Stimulated activated CD4-positive, alpha-beta T cell treated with anti-CD3 and anti-CD28 coated beads, Interleukin-15, amount 100 ng/mL, for 48 hours (primary cell): ENCODE measurements around the gene SRRM5.
"Not testable (repeated sequence)": the region's sequence is repeated elsewhere in the genome, so short reads cannot be mapped to it uniquely, and the experiment has no call there.

Experiments
- DNase-seq, 2 donors: peaks; one replicate each; pipeline ENCODE4 v3.0.0-alpha.2; 2020; ENCODE audit warnings: low read depth in 2 of 2

SRRM5 gene, protein sequence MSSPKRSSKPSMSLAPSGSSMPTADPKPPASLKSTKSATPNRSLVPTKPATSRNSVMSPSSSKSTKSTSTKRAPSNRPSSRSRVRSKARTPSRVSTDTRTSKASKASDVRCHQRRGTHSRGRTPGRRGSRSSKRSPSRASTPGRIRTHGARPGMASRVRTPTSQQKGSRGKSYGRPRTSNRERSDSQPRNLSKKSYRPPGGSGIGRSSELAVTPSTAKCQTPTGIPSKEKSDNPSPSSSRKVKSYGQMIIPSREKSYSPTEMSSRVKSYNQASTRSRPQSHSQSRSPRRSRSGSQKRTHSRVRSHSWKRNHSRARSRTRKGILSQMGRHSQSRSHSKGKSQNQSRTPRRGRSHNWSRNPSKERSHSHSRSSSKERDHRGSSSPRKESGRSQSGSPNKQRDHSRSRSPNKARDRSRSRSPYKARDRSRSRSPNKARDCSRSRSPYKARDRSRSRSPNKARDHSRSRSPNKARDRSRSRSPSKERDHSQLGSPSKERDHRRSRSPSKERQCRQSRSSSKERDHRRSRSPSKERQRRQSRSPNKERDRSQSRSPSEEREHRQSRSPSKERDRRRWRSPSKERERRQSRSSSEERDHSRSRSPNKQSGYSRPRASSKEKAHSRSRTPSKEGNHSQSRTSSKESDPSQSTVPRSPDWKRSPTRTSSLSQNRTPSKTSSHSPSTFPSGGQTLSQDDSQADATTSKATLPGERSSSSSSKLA

DNA sequence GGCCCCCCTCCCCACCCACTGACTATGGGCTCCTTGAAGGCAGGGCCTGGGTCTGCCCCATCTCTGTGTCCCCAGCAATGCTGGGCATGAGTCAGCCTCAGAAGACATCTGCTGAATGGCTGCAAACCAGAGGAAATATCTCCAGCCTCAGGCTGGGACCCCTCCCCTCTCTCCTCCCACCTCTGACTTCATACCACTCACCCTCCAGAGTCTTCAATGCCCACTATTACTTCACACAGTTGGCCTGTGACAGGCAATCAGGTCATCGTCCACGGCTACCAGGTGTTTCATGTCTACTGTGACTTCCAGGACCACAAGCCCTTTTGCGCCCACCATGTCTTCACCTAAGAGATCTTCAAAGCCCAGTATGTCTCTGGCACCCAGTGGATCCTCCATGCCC, at the start of gene SRRM5:
Gene SRRM5 (plus strand): TSS at position 301 of the 400 bp plus-strand sequence. CDS start 34 bp downstream, at position 335.
- no peak for DNase-seq

DNA sequence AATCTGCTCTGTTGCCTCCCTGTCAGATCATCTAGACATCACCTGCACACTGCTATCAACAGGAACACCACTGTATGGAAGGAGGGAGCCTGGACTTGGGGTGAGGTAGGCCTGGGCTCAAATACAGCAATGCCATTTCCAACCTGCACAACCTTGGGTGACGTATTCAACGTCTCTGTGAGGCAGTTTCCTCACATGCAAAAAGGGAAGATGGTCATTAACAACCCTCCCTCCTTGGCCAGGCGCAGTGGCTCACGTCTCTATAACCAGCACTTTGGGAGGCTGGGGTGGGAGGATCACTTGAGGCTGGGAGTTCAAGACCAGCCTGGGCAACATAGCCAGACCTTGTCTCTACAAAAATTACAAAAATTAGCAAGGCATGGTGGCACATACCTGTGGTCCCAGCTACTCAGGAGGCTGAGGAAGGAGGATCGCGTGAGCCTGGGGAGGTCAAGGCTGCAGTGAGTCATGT, 49.6 kb upstream of the SRRM5 start:
- peak in 1 of 2 donors; percentile 49 for DNase-seq

DNA sequence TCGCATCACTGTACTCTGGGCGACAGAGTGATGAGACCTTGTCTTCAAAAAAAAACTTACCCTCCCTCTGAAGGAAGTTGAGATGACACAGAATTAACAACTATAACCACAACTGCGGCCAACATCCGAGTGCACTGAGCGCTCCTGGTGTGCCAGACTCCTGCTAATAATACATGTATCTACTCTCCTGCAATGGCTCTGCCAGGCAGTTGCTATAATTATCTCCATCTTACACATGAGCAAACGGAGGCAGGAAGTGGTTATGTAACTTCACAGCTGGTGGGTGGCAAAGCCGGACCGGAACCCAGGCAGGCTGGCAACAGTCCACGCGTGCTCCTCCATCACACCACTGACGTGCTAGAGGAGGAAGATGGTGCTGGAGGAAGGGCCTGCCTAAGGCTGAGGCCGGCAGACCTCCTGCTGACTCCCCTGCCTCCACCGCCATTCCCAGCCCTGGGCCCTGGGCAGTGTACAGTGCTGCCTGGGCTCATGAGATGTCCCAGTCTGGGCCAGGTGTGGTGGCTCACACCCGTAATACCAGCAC, 49.1 kb upstream of the SRRM5 start:
- peak in 1 of 2 donors; percentile 43 for DNase-seq

DNA sequence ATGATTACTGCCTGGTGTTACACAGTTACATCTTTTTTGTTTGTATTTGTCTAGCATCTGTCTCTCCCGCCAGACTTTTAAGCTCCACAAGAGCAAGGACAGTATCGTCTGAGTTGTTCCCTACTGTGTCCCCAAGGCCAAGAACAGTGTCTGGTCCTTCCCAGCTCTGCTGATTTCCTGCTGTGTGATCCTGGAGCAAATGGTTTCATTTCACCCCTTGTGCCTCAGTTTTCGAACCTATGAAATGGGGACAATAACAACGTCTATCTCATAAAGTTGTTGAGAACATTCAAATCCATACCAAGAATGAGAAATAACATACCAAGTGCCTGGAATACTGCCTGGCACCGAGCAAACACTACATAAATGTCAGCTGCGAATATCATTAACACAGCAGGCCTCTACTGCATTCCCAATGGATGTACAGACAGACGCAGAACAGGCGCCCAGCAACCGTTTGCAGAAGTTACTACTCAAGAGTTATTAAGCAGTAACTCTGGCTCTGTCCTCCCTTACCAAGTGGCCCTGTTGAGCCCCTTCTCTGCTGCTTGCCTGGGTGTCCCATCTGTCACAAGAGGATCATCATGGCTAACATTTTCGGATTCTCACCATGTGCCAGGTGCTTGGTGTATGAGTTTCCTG, 48.0 kb upstream of the SRRM5 start:
- no peak for DNase-seq

DNA sequence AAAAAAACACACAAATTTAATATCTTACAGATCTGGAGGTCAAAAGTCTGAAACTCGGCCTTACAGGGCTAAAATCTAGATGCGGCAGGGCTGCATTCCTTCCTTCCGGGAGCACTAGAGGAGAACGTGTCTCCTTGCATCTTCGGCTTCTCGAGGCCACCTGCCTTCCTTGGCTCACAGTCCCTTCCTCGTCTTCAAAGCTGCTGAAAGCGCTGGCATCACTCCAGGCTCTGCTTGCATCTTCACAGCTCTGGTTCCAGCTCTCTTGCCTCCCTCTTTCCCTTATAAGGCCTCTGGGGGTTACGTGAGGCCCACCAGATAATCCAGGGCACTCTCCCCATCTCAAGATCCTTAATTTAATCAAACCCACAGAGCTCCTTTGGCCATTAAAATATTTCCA, 47.1 kb upstream of the SRRM5 start:
- no peak for DNase-seq

DNA sequence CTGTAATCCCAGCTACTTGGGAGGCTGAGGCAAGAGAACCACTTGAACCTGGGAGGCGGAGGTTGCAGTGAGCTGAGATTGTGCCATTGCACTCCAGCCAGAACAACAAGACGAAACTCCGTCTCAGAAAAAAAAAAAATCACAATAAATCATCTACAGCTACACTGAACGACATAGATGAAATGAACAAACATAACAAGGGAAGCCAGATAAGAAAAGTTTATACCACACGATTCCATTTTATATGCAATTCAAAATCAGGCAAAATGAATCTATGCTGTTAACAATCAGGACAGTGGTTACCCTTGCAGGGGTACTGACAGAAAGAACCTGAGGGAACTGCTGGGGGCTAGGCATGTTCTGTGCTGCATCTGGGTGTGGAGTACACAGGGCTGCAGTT, 42.2 kb upstream of the SRRM5 start:
- DNase-seq: no peak

DNA sequence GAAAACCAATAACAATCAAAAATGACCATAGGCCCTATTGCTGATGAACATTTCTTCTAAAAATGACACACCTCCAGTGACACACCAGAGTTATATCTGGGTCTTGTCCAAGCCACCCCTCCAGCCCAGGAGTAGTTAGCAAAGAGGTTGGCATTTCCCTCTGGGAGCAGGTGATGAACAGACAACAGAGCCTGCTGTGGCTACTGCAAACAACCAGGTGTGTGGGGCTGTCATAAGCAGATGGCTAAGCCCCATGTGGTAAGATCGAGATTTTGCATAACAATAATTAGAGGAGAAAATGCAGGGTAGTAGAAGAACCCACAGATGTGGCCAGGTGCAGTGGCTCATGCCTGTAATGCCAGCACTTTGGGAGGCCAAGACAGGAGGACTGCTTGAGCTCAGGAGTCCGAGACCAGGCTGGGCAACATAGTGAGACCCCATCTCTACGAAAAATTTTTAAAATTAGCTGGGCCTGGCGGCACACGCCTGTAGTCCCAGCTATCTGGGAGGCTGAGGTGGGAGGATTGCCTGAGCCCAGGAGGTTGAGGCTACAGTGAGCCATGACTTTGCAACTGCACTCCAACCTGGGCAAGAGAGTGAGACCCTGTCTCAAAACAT, 41.6 kb upstream of the SRRM5 start:
- DNase-seq: no peak

DNA sequence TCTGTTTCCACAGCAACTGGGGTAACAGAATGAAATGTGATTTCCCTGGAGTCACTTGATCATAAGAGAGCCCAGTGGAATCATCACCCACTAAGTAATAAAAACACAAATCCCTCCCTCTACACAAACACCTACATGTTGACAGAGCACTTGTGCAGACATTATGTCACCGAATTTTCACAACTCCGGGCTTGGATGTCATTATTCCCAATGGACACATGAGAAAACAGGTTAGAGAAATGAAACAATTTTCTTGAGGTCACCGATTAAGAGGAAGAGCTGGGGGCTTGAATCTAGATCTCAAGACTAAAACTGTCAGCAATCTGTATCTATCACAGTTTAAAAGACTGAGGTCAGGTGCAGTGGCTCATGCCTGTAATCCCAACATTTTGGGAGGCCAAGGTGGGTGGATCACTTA, 39.7 kb upstream of the SRRM5 start:
- DNase-seq: no peak

DNA sequence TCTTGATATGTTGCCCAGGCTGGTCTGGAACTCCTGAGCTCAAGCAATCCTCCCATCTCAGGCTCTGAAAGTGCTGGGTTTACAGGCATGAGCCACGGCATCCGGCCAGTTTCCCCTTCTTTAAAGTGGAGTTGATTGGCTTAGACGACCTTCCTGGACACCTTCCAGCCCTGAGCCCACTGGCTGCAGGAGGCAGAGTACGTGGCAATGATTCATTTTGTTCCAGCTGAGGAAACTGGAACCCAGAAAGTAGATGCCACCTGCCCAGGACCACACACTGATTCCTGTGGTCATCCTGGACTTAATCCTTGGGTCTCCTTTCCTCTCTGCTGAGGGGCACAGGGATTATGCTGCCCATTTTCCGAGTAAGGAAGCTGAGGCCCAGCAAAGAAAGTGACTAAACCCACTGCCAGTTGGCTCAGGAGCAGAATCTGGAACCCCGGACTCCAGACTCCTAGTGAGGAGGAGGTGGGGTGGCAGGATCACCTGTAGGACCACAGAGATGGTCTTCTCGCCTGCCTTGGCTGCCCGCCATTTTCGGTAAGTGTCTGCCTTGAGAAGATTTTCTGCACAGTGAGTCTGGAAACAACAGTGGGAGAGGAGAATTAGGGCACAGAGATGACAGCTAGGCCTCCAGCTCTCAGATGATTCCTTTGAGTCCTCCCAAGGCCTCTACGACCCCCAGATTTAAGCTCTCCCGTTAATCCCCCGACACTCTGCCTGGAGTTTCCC, 37.3 kb upstream of the SRRM5 start:
- DNase-seq: no peak

DNA sequence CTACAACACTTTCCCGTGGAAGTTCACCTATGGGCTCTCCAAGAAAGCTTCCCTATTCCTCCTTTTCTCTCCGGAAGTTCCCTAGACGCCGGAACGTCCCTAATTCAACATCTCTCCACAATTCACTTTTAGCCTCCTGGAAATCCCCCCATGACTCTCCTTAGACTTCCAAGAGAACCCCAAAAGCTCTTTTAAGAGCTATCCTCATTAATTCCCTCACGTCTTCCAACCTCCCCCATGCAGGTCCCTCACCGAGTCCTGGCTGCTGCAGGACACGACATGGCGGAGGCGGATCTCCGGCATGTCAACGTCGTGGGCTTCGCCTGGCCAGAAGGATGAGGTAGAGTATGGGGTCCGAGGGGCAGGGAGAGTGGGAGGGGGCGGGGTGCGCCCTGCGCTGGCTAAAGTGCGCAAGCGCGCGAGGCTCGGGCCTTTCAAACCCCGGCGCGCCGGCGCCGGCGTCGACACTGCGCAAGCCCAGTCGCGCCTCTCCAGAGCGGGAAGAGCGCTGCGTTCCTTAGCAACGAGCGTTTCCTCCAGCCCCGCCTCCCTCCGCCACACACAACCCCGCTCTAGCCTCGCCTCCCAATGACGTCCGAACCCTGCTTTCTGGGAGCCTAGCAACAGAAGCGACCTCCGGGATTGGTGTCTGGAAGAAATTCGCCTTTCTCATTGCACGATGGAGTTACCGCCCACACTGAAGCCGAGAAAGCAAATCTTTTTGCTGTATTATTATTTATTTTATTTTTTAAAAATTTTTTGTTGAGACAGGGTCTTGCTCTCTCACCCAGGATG, 36.5 kb upstream of the SRRM5 start, which contains the start of the genes PINLYP and XRCC1:
Gene PINLYP (plus strand): TSS at position 646 of the 795 bp plus-strand sequence. CDS start 1,391 bp downstream, outside the sequence.
Gene XRCC1 (minus strand): TSS at position 372 of the 795 bp plus-strand sequence. CDS start 69 bp downstream, at position 303.
- DNase-seq: peak; percentile 96 to 97

DNA sequence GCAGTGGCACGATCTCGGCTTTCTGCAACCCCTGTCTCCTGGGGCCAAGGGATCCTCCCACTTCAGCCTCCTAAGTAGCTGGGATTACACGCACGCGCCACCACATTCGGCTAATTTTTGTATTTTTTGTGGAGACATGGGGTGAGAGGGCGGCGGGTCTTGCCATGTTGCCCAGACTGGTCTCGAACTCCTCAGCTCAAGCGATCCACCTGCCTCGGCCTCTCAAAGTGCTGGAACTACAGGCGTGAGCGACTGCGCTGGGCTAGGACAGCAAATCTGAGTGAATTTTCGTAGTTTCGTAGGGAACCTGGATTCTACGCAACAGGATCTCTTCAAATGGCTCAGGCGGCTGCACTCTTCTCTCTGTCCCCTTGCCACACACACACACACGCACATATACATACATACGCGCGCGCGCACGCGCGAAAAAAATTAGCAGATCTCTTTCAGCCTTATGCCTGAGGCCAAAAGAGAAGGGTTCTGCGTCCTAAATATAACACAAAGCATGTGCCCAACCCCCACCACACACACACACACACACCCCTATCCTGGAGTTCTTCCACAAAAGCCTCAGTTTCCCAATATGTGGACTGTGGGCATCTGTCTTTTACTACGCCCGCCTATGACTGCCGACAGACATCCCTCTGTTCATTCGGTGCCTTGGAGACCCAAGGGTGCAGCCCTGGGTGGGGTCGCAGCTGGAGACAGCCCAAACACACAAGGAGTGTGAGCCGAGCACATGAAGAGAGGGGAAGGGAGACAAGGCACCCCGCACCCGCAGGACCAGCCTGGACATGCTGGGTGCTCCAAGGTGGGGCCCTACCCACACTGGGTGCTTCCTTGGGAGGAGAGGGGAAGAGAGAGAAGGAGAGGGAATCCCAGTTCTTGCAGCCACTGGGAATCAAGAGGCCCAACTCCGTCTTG, 35.7 kb upstream of the SRRM5 start:
- no peak for DNase-seq

DNA sequence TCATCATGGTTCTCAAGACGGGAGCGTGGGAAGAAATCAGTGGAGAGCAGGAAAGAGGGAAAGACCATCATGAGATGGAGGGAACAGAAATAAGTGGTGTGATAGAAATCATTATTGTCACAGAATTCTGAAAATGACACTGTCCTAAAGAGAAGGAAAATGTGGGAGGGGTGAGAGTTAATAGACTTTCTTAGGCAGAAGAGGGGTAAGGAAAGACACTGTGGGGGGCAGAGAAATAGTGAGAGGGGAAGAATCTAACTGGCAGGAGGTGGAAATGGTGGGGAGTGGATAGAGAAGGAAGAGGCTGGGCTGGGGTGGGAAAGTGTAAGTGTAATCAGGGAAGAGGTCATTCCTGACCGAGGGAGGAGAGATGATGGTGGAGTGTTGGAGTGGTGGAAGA, 33.1 kb upstream of the SRRM5 start:
- no peak for DNase-seq

DNA sequence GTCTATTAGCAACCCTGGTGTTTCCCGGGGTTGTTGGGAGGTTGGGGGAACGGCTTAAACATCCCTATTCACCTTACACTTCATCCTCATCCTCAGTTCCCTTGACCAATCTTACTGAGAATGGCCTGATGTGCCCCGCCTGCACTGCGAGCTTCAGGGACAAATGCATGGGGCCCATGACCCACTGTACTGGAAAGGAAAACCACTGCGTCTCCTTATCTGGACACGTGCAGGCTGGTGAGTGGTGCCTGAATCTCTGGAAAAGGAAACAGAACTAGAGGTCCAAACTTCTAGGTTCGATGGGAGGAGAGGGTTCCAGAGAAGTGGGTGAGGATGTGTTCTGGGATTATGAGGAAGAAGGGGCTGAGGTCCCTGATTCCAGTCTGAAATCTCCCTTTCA, 30.4 kb upstream of the SRRM5 start:
- no peak for DNase-seq

DNA sequence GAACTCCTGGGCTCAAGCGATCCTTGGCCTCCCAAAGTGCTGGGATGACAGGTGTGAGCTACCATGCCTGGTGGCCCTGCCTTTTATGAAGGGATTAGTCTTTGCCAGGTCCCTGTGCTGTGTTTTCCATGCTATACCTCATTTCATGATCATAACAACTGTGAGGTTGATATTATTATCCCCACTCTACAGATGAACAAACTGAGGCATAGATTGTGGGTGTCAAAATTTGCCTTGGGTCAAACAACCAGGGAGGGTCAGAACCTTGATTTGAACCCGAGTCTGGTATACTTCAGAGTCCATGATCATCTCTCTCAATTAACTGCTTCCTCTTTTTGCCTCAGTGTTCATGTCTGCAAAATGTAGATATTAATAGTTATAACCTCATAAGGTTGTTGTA, 29.4 kb upstream of the SRRM5 start:
- no peak for DNase-seq

DNA sequence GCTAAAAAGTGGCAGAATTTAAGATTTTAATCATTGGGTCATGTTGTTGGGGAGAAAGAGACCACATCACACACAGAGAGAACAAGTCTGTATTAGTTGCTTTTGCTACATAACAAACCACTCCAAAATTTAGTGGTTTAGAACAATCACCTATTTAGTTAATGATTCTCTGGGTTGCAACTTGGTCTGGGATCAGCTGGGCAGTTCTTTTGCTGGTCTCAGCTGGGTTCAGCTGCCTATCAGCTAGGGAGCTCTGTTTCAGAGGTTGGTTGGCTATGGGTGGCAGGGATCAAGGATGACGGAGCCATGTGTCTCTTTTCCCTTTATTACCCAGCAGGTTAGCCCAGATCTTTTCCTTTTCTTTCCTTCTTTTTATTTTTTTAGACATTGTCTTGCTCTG, 27.4 kb upstream of the SRRM5 start:
- DNase-seq: no peak

DNA sequence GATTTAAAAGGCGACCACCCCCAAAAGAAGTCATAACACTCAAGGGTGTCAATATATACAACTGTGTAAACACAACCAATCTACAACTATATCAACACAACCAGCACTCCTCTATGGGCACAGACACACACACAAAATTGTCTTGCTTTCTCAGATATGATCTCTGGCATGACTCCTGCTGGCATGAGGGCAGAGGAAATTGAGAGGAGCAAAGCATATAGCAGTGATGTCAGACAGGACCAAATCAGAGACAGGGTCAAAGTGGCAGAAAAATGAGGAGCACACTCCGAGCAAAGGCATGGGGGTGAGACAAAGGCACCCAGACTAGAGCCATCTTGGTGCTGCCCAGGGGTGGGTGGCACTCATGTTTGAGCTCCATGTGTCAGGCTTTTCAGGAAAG, 25.5 kb upstream of the SRRM5 start:
- no peak for DNase-seq

DNA sequence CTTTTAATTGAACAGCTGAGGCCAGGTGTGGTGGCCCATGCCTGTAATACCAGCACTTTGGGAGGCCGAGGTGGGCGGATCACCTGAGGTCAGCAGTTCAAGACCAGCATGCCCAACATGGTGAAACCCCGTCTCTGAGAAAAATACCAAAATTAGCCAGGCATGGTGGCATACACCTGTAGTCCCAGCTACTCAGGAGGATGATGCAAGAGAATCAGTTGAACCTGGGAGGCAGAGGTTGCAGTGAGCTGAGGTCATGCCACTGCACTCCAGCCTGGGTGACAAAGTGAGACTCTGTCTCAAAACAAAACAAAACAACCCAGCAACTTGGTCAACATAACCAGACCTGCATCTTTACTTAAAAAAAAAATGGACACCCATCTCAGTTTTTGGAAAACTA, 24.9 kb upstream of the SRRM5 start:
- not testable (repeated sequence) for DNase-seq

DNA sequence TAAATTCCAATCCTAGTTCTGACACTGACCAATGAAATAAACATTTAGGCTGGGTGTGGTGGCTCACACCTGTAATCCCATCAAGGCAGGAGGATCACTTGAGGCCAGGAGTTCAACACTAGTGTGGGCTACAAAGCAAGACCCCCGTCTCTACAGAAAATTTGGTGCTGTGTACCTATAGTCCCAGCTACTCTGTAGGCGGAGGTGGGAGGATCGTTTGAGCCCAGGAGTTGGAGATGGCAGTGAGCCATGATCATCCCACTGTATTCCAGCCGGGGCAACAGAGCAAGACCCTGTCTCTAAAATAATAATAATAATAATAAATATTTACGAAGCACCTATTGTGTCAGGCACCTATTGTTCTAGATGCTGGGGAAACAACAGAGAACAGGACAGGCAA, 22.6 kb upstream of the SRRM5 start:
- DNase-seq: no peak

DNA sequence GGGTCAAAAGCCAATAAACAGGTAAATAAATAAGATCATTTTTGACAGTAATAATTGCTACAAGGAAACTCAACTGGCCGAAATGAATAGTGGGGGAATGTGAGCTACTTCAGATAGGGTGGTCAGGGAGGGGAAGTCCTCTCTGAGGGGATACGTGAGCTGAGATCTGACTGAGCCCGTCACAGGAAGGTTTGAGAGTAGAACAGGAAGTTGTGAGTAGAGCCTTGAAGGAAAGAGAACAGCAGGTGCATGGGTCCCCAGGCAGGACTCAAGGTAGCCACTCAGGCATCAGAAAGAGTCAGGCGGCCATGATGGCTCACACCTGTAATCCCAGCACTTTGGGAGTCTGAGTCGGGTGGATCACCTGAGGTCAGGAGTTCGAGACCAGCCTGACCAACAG, 22.2 kb upstream of the SRRM5 start:
- no peak for DNase-seq
